G401 (cell line): ENCODE measurements around the gene BEGAIN. TPM values are rescaled to one million over a fixed set of nuclear protein-coding genes. Genes with fewer than 3 reads are reported as not detected.
A peak's percentile ranks its signal among the peaks of the same experiment; 100 is the strongest.

Experiments used
- DNase-seq: peaks from one replicate; pipeline ENCODE4 v3.0.0-alpha.2; 2015; ENCODE audit warnings: low spot score
- in situ Hi-C: cut with HindIII; loops from 2 replicates; pipeline ENCODE4 v1.10.0; 2016; ENCODE audit warnings: low sequenced_read_pairs, mixed read lengths
- total RNA-seq: library from RNA; depleted of rRNA; stranded (reverse); fragments of >200 nt; shearing (Covaris generic); gene quantifications from 2 replicates; pipeline ENCODE4 v1.2.3, GENCODE V29; 2014

The BEGAIN gene
- total RNA-seq, 1 experiment from 2014 or later = 1.3 TPM

- no peak for DNase-seq
- in situ Hi-C loops = no loop called here
Observed at GRCh38 chr14:100573757-100574641, 13.2 kb downstream of the BEGAIN start.

- DNase-seq = no peak
- in situ Hi-C loops = no loop called here
Observed at GRCh38 chr14:100573002-100573756, 14.0 kb downstream of the BEGAIN start.

GRCh38 chr14:100572543-100572942 is 14.7 kb downstream of the BEGAIN start:
- in situ Hi-C loops = no loop called here
- DNase-seq = no peak

- peak; percentile 73 for DNase-seq
- in situ Hi-C loops = no loop called here
Observed at GRCh38 chr14:100571837-100572236, 15.4 kb downstream of the BEGAIN start.

- DNase-seq = no peak
- in situ Hi-C loops = no loop called here
Observed at GRCh38 chr14:100570726-100571454, 16.3 kb downstream of the BEGAIN start.

- DNase-seq = no peak
- in situ Hi-C loops = no loop called here
Observed at GRCh38 chr14:100569734-100570286, 17.4 kb downstream of the BEGAIN start.

- in situ Hi-C loops = no loop called here
- no peak for DNase-seq
Observed at GRCh38 chr14:100568998-100569733, 18.1 kb downstream of the BEGAIN start.

- DNase-seq = no peak
- in situ Hi-C loops = no loop called here
Observed at GRCh38 chr14:100568164-100568997, 18.8 kb downstream of the BEGAIN start.

- DNase-seq = no peak
- in situ Hi-C loops = no loop called here
Observed at GRCh38 chr14:100567877-100568163, 19.4 kb downstream of the BEGAIN start.

GRCh38 chr14:100567009-100567876 is 20.0 kb downstream of the BEGAIN start:
- DNase-seq = no peak
- in situ Hi-C loops = no loop called here

- no peak for DNase-seq
- in situ Hi-C loops = no loop called here
Observed at GRCh38 chr14:100566586-100566985, 20.6 kb downstream of the BEGAIN start.

GRCh38 chr14:100566119-100566518 is 21.1 kb downstream of the BEGAIN start:
- in situ Hi-C loops = no loop called here
- no peak for DNase-seq

GRCh38 chr14:100565650-100566049 is 21.6 kb downstream of the BEGAIN start:
- in situ Hi-C loops = no loop called here
- no peak for DNase-seq

GRCh38 chr14:100564512-100564911 is 22.7 kb downstream of the BEGAIN start:
- in situ Hi-C loops = no loop called here
- DNase-seq = no peak

GRCh38 chr14:100562751-100563150 is 24.5 kb downstream of the BEGAIN start:
- DNase-seq = no peak
- in situ Hi-C loops = no loop called here

- in situ Hi-C loops = no loop called here
- no peak for DNase-seq
Observed at GRCh38 chr14:100561005-100561404, 26.2 kb downstream of the BEGAIN start.

GRCh38 chr14:100560471-100560870 is 26.7 kb downstream of the BEGAIN start:
- DNase-seq = no peak
- in situ Hi-C loops = no loop called here
